Heart right ventricle (tissue), 16 donors: ENCODE results near the gene REST. TPM values are rescaled to one million over a fixed set of nuclear protein-coding genes. Genes with fewer than 3 reads are reported as not detected.
"Not testable (repeated sequence)": the region's sequence is repeated elsewhere in the genome, so short reads cannot be mapped to it uniquely, and the experiment has no call there.

Experiments used
- ATAC-seq, 8 donors: fragments of 200-7000 bp; cut with Tn5 transposase; one replicate each; pipeline ENCODE4 v1.9.1; 2020; ENCODE audit warnings: mild to moderate bottlenecking in 8 of 8, moderate library complexity in 8 of 8, moderate number of reproducible peaks in 1 of 8
- DNase-seq, 2 donors: peaks; one replicate each; pipeline ENCODE4 v3.0.0-alpha.2; 2020
- H3K27ac ChIP-seq, 10 donors: fragments of 200-600 bp; sonication (generic) in 2 of 10; one replicate each; pipeline versions ENCODE4 v1.5.0 to v1.8.0; 2020 to 2022; ENCODE audit warnings: mild to moderate bottlenecking in 3 of 10
- H3K27me3 ChIP-seq, 7 donors: fragments of 200-600 bp; one replicate each; pipeline ENCODE4 v1.8.0; 2021 to 2022; ENCODE audit warnings: mild to moderate bottlenecking in 2 of 7
- H3K36me3 ChIP-seq, 9 donors: fragments of 200-600 bp; sonication (generic) in 1 of 9; one replicate each; pipeline versions ENCODE4 v1.5.0 to v1.8.0; 2020 to 2022; ENCODE audit warnings: mild to moderate bottlenecking in 2 of 9
- H3K4me1 ChIP-seq, 9 donors: fragments of 200-600 bp; sonication (generic) in 1 of 9; one replicate each; pipeline versions ENCODE4 v1.5.0 to v1.8.0; 2020 to 2022; ENCODE audit warnings: mild to moderate bottlenecking in 4 of 9
- H3K4me3 ChIP-seq, 10 donors: fragments of 200-600 bp; sonication (generic) in 2 of 10; one replicate each; pipeline versions ENCODE4 v1.5.0 to v1.8.0; 2020 to 2022; ENCODE audit warnings: mild to moderate bottlenecking in 7 of 10, moderate library complexity in 2 of 10
- H3K9me3 ChIP-seq, 11 donors: fragments of 200-600 bp in 10 of 11; sonication (generic) in 2 of 11; one replicate each; pipeline versions ENCODE4 v1.5.0 to v1.8.0; 2013 to 2022; ENCODE audit warnings: mild to moderate bottlenecking in 2 of 11, control low read depth in 1 of 11, moderate library complexity in 1 of 11
- WGBS, 2 donors: extraction: QIAGEN DNeasy Blood & Tissue Kit; methylation state at CpG; one replicate each; pipeline ENCODE4 v1.1.7; 2013; ENCODE audit warnings: inconsistent platforms in 1 of 2; 5-methylcytosine and 5-hydroxymethylcytosine counted together
- intact Hi-C, 10 donors: fragments of 100-400 bp; cut with DNase I; formaldehyde crosslinking; loops; one replicate each; pipeline versions ENCODE4 v1.11.1 to v1.14.2; 2022
- polyA plus RNA-seq, 2 donors: library from polyadenylated mRNA; stranded (reverse); fragments of 200-250 nt; gene quantifications; one replicate each; pipeline ENCODE4 v1.2.3, GENCODE V29; 2013
- total RNA-seq, 10 donors: library from RNA; stranded (reverse); fragmentation: NEBNext Ultra II Directional in 3 of 10; extraction: Animal tissue kit (Norgen Biotek cat#: 25700) in 3 of 10; gene quantifications; one replicate each; pipeline versions ENCODE4 v1.2.1 to v1.2.4, GENCODE V29; 2021 to 2023
- TF ChIP-seq, protein P1 (sequence below), 9 donors: fragments of 200-600 bp; sonication (generic) in 2 of 9; IDR thresholded peaks; one replicate each; pipeline versions ENCODE4 v1.5.0 to v1.8.0; 2021 to 2022; ENCODE audit warnings: antibody characterized with exemption in 9 of 9, mild to moderate bottlenecking in 5 of 9, moderate library complexity in 1 of 9
- donor health status: Arrhythmogenic right ventricular cardiomyopathy.
- donor health status: ischemic (EF 13 %, LVEDD 7.1; RV severe dilation, severe dysfunction).
- donor health status: healthy with polysubstance abuse.
- donor health status: DM: no; HTN: yes; CAD: no.
- donor health status: DM: no; HTN: no; CAD: no.
- donor health status: ischemic (EF 25% LVEDD 6.9; RV normal size, moderate dysfunction).
- donor health status: ischemic (EF 25% LVEDD 5.7; RV mildly dilated, moderate dysfunction).
- donor health status: healthy.
- donor health status: DM: yes; HTN: yes; CAD: no.
- donor health status: Ischemic cardiomyopathy.
- donor health status: ischemic (EF 35%, LVEDD 5.7; RV mildly dilated, moderate dysfunction).
- donor health status: nonischemic (EF 11% LVEDD 7.7; RV severe dilation, severe dysfunction).
- donor health status: DM: yes; HTN: yes; CAD: no.
- donor health status: PGD.
- donor health status: ischemic (EF 29% LVEDD 5.4; RV normal size, mild dysfunction).
- donor health status: nonischemic (EF 23%, LVEDD 6.1; RV moderate dilation, normal function).

Gene REST
- total and polyA plus RNA-seq, 12 donors: 3.3 to 36.8 (median 28.2) TPM

DNA sequence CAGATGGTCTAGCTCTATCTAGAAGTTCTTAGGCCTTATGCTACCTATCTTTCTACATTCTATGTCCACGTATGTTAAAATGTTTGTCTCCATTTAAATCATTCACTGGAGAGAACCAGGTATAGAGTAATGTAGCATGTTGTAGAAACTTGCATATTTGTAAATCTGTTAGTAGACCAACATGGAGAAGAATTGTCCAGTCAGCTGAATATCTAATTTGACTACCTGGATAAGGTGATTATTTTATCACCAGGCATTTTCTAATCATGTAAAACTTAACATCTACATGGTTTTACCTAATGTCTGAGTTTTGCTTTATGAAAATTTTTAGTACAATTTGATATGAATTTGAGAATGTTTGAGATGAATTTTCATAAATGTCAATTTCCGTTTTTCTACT is 19.5 kb downstream of the REST start:
- no peak for DNase-seq
- WGBS, 2 donors: 72% methylated on average over 2 of the region's 2 CpGs
- TF ChIP-seq, protein P1, sequence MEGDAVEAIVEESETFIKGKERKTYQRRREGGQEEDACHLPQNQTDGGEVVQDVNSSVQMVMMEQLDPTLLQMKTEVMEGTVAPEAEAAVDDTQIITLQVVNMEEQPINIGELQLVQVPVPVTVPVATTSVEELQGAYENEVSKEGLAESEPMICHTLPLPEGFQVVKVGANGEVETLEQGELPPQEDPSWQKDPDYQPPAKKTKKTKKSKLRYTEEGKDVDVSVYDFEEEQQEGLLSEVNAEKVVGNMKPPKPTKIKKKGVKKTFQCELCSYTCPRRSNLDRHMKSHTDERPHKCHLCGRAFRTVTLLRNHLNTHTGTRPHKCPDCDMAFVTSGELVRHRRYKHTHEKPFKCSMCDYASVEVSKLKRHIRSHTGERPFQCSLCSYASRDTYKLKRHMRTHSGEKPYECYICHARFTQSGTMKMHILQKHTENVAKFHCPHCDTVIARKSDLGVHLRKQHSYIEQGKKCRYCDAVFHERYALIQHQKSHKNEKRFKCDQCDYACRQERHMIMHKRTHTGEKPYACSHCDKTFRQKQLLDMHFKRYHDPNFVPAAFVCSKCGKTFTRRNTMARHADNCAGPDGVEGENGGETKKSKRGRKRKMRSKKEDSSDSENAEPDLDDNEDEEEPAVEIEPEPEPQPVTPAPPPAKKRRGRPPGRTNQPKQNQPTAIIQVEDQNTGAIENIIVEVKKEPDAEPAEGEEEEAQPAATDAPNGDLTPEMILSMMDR (IDR thresholded peaks at IDR 0.05): no peak
- no peaks in the 10 kb centered on the region for H3K4me1 ChIP-seq
- no peak overlapping the region for H3K27ac ChIP-seq
- no peak for ATAC-seq
- no peaks in the 10 kb centered on the region for H3K27me3 ChIP-seq
- H3K4me3 ChIP-seq: no peak overlapping the region
- no peaks in the 10 kb centered on the region for H3K9me3 ChIP-seq
- intact Hi-C loops: no loop called here
- H3K36me3 ChIP-seq: peaks cover 0 to 96% (median 39%) of the 10 kb centered on the region in 9 donors

DNA sequence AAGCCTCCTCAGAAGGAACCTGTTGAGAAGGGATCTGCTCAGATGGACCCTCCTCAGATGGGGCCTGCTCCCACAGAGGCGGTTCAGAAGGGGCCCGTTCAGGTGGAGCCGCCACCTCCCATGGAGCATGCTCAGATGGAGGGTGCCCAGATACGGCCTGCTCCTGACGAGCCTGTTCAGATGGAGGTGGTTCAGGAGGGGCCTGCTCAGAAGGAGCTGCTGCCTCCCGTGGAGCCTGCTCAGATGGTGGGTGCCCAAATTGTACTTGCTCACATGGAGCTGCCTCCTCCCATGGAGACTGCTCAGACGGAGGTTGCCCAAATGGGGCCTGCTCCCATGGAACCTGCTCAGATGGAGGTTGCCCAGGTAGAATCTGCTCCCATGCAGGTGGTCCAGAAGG is 22.9 kb downstream of the REST start:
- H3K27ac ChIP-seq: no peak overlapping the region
- ATAC-seq: peak in 1 of 8 donors; percentile 20
- H3K36me3 ChIP-seq: peaks cover 0 to 76% (median 19%) of the 10 kb centered on the region in 9 donors
- intact Hi-C loops: no loop called here
- peaks cover 0 to 12% (median 0%) of the 10 kb centered on the region in 9 donors for H3K4me1 ChIP-seq
- H3K9me3 ChIP-seq: no peaks in the 10 kb centered on the region
- TF ChIP-seq, protein P1 (IDR thresholded peaks at IDR 0.05): no peak
- 90 to 96% methylated on average over 7 of the region's 7 CpGs for WGBS, 2 donors
- H3K27me3 ChIP-seq: no peaks in the 10 kb centered on the region
- H3K4me3 ChIP-seq: no peak overlapping the region
- no peak for DNase-seq

DNA sequence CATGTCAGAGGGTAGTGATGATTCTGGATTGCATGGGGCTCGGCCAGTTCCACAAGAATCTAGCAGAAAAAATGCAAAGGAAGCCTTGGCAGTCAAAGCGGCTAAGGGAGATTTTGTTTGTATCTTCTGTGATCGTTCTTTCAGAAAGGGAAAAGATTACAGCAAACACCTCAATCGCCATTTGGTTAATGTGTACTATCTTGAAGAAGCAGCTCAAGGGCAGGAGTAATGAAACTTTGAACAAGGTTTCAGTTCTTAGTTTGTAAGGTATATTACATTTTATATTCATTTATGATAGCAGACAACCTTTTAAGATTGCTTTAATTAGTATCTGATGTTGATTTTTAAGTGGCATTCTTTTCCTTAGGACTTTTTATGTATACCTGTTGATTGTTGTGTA is 24.2 kb downstream of the REST start:
- no peak for ATAC-seq
- intact Hi-C loops: no loop called here
- DNase-seq: no peak
- 88 to 91% methylated on average over 4 of the region's 4 CpGs for WGBS, 2 donors
- H3K27ac ChIP-seq: no peak overlapping the region
- H3K4me1 ChIP-seq: peaks cover 0 to 12% (median 0%) of the 10 kb centered on the region in 9 donors
- no peak overlapping the region for H3K4me3 ChIP-seq
- TF ChIP-seq, protein P1 (IDR thresholded peaks at IDR 0.05): no peak
- no peaks in the 10 kb centered on the region for H3K9me3 ChIP-seq
- H3K36me3 ChIP-seq: peaks cover 0 to 76% (median 18%) of the 10 kb centered on the region in 9 donors
- H3K27me3 ChIP-seq: no peaks in the 10 kb centered on the region

DNA sequence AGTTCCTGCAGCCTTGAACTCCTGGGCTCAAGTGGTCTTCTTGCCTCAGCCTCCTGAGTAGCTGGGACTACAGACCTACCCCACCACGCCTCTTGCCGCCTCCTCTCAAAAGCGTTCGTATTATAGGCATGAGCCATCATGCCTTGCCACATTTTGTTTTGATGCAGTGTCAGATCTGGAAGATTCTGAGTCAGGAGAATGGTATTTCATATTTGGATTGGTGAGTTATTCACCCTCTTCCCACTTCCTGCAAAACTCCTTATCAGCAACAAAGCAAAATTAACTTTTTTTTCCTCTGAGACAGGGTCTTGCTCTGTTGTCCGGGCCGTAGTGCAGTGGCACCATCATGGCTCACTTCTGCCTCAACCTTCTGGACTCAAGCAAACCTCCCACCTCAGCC is 29.6 kb downstream of the REST start:
- H3K4me1 ChIP-seq: peaks cover 0 to 12% (median 0%) of the 10 kb centered on the region in 9 donors
- intact Hi-C loops: no loop called here
- WGBS, 2 donors: 89% methylated on average over 6 of the region's 6 CpGs

DNA sequence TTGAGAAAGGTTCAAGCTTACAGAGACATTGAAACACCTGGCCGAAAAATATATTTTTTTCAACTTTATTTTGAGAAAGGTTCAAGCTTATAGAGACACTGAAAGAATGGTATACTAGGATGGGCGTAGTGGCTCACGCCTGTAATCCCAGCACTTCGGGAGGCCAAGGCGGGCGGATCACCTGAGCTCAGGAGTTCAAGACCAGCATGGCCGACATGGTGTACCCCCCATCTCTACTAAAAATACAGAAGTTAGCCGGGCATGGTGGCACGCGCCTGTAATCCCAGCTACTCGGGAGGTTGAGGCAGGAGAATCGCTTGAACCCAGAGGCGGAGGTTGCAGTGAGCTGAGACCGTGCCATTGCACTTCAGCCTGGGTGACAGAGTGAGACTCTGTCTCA is 32.1 kb downstream of the REST start:
- H3K4me1 ChIP-seq, H3K9me3 ChIP-seq, ATAC-seq, H3K4me3 ChIP-seq, intact Hi-C loops, H3K27ac ChIP-seq, H3K27me3 ChIP-seq, DNase-seq: not testable (repeated sequence)
- 98% methylated on average over 14 of the region's 14 CpGs for WGBS, 2 donors
- H3K36me3 ChIP-seq: peaks cover 0 to 49% (median 11%) of the 10 kb centered on the region in 9 donors

More for the DNA sequence above, 29.6 kb downstream of the REST start:
- Histone ChIP-seq H3K27me3 (no peaks in the 10 kb centered on the region), H3K4me3 (no peak overlapping the region), H3K27ac (no peak overlapping the region), H3K9me3 (no peaks in the 10 kb centered on the region), H3K36me3 (peaks cover 0 to 60% (median 11%) of the 10 kb centered on the region in 9 donors)
- ATAC-seq (no peak), DNase-seq (no peak)
- TF ChIP-seq, protein P1 (IDR thresholded peaks at IDR 0.05): no peak
